Measurements from ENCODE around the gene POLA1. TPM values are rescaled to one million over a fixed set of nuclear protein-coding genes. Genes with fewer than 3 reads are reported as not detected.

Gene POLA1
- total and polyA plus RNA-seq, 3 experiments from 2014 or later, result 6.2 to 43.1 (median 42.5) TPM

GRCh38 chrX:24946369-24946768 lies 252.7 kb downstream of the POLA1 start:
- CTCF ChIA-PET, result no interaction called here
- H3K27ac Mint-ChIP-seq, result no peak overlapping the region

GRCh38 chrX:24954732-24955131 lies 261.0 kb downstream of the POLA1 start:
- Histone ChIP-seq H3K4me3 (ENCODE audit: low read length) (no peak overlapping the region), H3K9me3 (ENCODE audit: low read length) (no peaks in the 10 kb centered on the region), H3K36me3 (ENCODE audit: insufficient read depth, low read length) (no peaks in the 10 kb centered on the region), H3K27me3 (ENCODE audit: insufficient read depth, low read length, poor library complexity, severe bottlenecking) (no peaks in the 10 kb centered on the region), H3K27ac (ENCODE audit: low read depth, low read length) (no peak overlapping the region), H3K4me1 (ENCODE audit: insufficient read depth, low read length) (no peaks in the 10 kb centered on the region)
- Mint-ChIP-seq H3K4me3 (no peak overlapping the region), H3K27ac (no peak overlapping the region), H3K4me1 (no peaks in the 10 kb centered on the region), H3K27me3 (peaks cover 0 to 3% of the 10 kb centered on the region in 2 donors), H3K36me3 (peaks cover 0 to 3% (median 2%) of the 10 kb centered on the region in 3 donors), H3K9me3 (peaks cover 0 to 3% (median 0%) of the 10 kb centered on the region in 5 donors)
- ChIA-PET CTCF (no interaction called here), POLR2A (no interaction called here)
- no peak for DNase-seq

More at GRCh38 chrX:24946369-24946768, 252.7 kb downstream of the POLA1 start:
- H3K27me3 ChIP-seq (ENCODE audit: insufficient read depth, low read length, poor library complexity, severe bottlenecking), result no peaks in the 10 kb centered on the region
- Mint-ChIP-seq H3K4me3 (no peak overlapping the region), H3K36me3 (no peaks in the 10 kb centered on the region), H3K9me3 (peaks cover 0 to 3% (median 0%) of the 10 kb centered on the region in 5 donors), H3K27me3 (no peaks in the 10 kb centered on the region), H3K4me1 (no peaks in the 10 kb centered on the region)
- POLR2A ChIA-PET, result no interaction called here
- H3K4me1 ChIP-seq (ENCODE audit: insufficient read depth, low read length), result no peaks in the 10 kb centered on the region
- H3K9me3 ChIP-seq (ENCODE audit: low read length), result no peaks in the 10 kb centered on the region
- no peak overlapping the region for H3K27ac ChIP-seq (ENCODE audit: low read depth, low read length)
- no peak overlapping the region for H3K4me3 ChIP-seq (ENCODE audit: low read length)
- DNase-seq, result no peak
- H3K36me3 ChIP-seq (ENCODE audit: insufficient read depth, low read length), result no peaks in the 10 kb centered on the region

- H3K9me3 ChIP-seq (ENCODE audit: low read length), result no peaks in the 10 kb centered on the region
- H3K4me1 Mint-ChIP-seq, result no peaks in the 10 kb centered on the region
- H3K27ac Mint-ChIP-seq, result no peak overlapping the region
- ChIA-PET POLR2A (no interaction called here), CTCF (no interaction called here)
- H3K36me3 Mint-ChIP-seq, result peaks cover 0 to 3% (median 2%) of the 10 kb centered on the region in 3 donors
- no peak overlapping the region for H3K4me3 Mint-ChIP-seq
- no peaks in the 10 kb centered on the region for H3K36me3 ChIP-seq (ENCODE audit: insufficient read depth, low read length)
- H3K27me3 Mint-ChIP-seq, result peaks cover 0 to 3% of the 10 kb centered on the region in 2 donors
- H3K4me1 ChIP-seq (ENCODE audit: insufficient read depth, low read length), result no peaks in the 10 kb centered on the region
- DNase-seq, result no peak
- peaks cover 0 to 3% (median 0%) of the 10 kb centered on the region in 5 donors for H3K9me3 Mint-ChIP-seq
- H3K27ac ChIP-seq (ENCODE audit: low read depth, low read length), result no peak overlapping the region
- H3K4me3 ChIP-seq (ENCODE audit: low read length), result no peak overlapping the region
- no peaks in the 10 kb centered on the region for H3K27me3 ChIP-seq (ENCODE audit: insufficient read depth, low read length, poor library complexity, severe bottlenecking)
These were observed 261.7 kb downstream of the POLA1 start for GRCh38 chrX:24955372-24955930.

- ChIA-PET CTCF (no interaction called here), POLR2A (no interaction called here)
- H3K27me3 Mint-ChIP-seq, result peaks cover 0 to 3% of the 10 kb centered on the region in 2 donors
- no peaks in the 10 kb centered on the region for H3K9me3 ChIP-seq (ENCODE audit: low read length)
- DNase-seq, result no peak
- H3K4me1 Mint-ChIP-seq, result no peaks in the 10 kb centered on the region
- no peak overlapping the region for H3K27ac Mint-ChIP-seq
- H3K27me3 ChIP-seq (ENCODE audit: insufficient read depth, low read length, poor library complexity, severe bottlenecking), result no peaks in the 10 kb centered on the region
- H3K27ac ChIP-seq (ENCODE audit: low read depth, low read length), result no peak overlapping the region
- no peaks in the 10 kb centered on the region for H3K9me3 Mint-ChIP-seq
- no peak overlapping the region for H3K4me3 ChIP-seq (ENCODE audit: low read length)
- H3K4me3 Mint-ChIP-seq, result no peak overlapping the region
- no peaks in the 10 kb centered on the region for H3K4me1 ChIP-seq (ENCODE audit: insufficient read depth, low read length)
- peaks cover 0 to 3% (median 2%) of the 10 kb centered on the region in 3 donors for H3K36me3 Mint-ChIP-seq
- H3K36me3 ChIP-seq (ENCODE audit: insufficient read depth, low read length), result no peaks in the 10 kb centered on the region
These were observed 263.1 kb downstream of the POLA1 start for GRCh38 chrX:24956828-24957227.

GRCh38 chrX:24961809-24962208 lies 268.1 kb downstream of the POLA1 start:
- no peak for DNase-seq

GRCh38 chrX:24963823-24964222 lies 270.1 kb downstream of the POLA1 start:
- CTCF ChIA-PET, result no interaction called here
- Histone ChIP-seq H3K9me3 (ENCODE audit: low read length) (no peaks in the 10 kb centered on the region), H3K36me3 (ENCODE audit: insufficient read depth, low read length) (no peaks in the 10 kb centered on the region), H3K27ac (ENCODE audit: low read depth, low read length) (no peak overlapping the region), H3K27me3 (ENCODE audit: insufficient read depth, low read length, poor library complexity, severe bottlenecking) (no peaks in the 10 kb centered on the region), H3K4me3 (ENCODE audit: low read length) (no peak overlapping the region), H3K4me1 (ENCODE audit: insufficient read depth, low read length) (no peaks in the 10 kb centered on the region)
- H3K4me3 Mint-ChIP-seq, result no peak overlapping the region
- H3K4me1 Mint-ChIP-seq, result no peaks in the 10 kb centered on the region
- POLR2A ChIA-PET, result no interaction called here
- no peak overlapping the region for H3K27ac Mint-ChIP-seq
- DNase-seq, result no peak
- H3K9me3 Mint-ChIP-seq, result no peaks in the 10 kb centered on the region
- peaks cover 0 to 3% (median 2%) of the 10 kb centered on the region in 3 donors for H3K36me3 Mint-ChIP-seq
- no peaks in the 10 kb centered on the region for H3K27me3 Mint-ChIP-seq

More at GRCh38 chrX:24961809-24962208, 268.1 kb downstream of the POLA1 start:
- CTCF ChIA-PET, result no interaction called here
- H3K27me3 ChIP-seq (ENCODE audit: insufficient read depth, low read length, poor library complexity, severe bottlenecking), result no peaks in the 10 kb centered on the region
- Mint-ChIP-seq H3K27me3 (no peaks in the 10 kb centered on the region), H3K4me3 (no peak overlapping the region), H3K36me3 (peaks cover 0 to 3% (median 2%) of the 10 kb centered on the region in 3 donors), H3K27ac (no peak overlapping the region), H3K9me3 (no peaks in the 10 kb centered on the region), H3K4me1 (no peaks in the 10 kb centered on the region)
- no peak overlapping the region for H3K4me3 ChIP-seq (ENCODE audit: low read length)
- POLR2A ChIA-PET, result no interaction called here
- no peak overlapping the region for H3K27ac ChIP-seq (ENCODE audit: low read depth, low read length)
- no peaks in the 10 kb centered on the region for H3K4me1 ChIP-seq (ENCODE audit: insufficient read depth, low read length)
- no peaks in the 10 kb centered on the region for H3K9me3 ChIP-seq (ENCODE audit: low read length)
- no peaks in the 10 kb centered on the region for H3K36me3 ChIP-seq (ENCODE audit: insufficient read depth, low read length)

GRCh38 chrX:24965372-24965771 lies 271.7 kb downstream of the POLA1 start:
- no peaks in the 10 kb centered on the region for H3K36me3 ChIP-seq (ENCODE audit: insufficient read depth, low read length)
- Mint-ChIP-seq H3K9me3 (peaks cover 0 to 1% (median 0%) of the 10 kb centered on the region in 5 donors), H3K4me3 (no peak overlapping the region), H3K27me3 (no peaks in the 10 kb centered on the region), H3K4me1 (no peaks in the 10 kb centered on the region), H3K27ac (no peak overlapping the region), H3K36me3 (peaks cover 1 to 6% (median 2%) of the 10 kb centered on the region in 3 donors)
- no peaks in the 10 kb centered on the region for H3K9me3 ChIP-seq (ENCODE audit: low read length)
- no peaks in the 10 kb centered on the region for H3K4me1 ChIP-seq (ENCODE audit: insufficient read depth, low read length)
- no peak overlapping the region for H3K27ac ChIP-seq (ENCODE audit: low read depth, low read length)
- no peak for DNase-seq
- ChIA-PET POLR2A (no interaction called here), CTCF (no interaction called here)
- H3K27me3 ChIP-seq (ENCODE audit: insufficient read depth, low read length, poor library complexity, severe bottlenecking), result no peaks in the 10 kb centered on the region
- no peak overlapping the region for H3K4me3 ChIP-seq (ENCODE audit: low read length)

- no peaks in the 10 kb centered on the region for H3K27me3 Mint-ChIP-seq
- no peaks in the 10 kb centered on the region for H3K36me3 ChIP-seq (ENCODE audit: insufficient read depth, low read length)
- no peaks in the 10 kb centered on the region for H3K9me3 ChIP-seq (ENCODE audit: low read length)
- peaks cover 0 to 1% (median 0%) of the 10 kb centered on the region in 5 donors for H3K9me3 Mint-ChIP-seq
- no peak overlapping the region for H3K4me3 ChIP-seq (ENCODE audit: low read length)
- peaks cover 1 to 6% (median 2%) of the 10 kb centered on the region in 3 donors for H3K36me3 Mint-ChIP-seq
- POLR2A ChIA-PET, result no interaction called here
- no peak overlapping the region for H3K27ac ChIP-seq (ENCODE audit: low read depth, low read length)
- DNase-seq, result no peak
- CTCF ChIA-PET, result no interaction called here
- H3K4me1 ChIP-seq (ENCODE audit: insufficient read depth, low read length), result no peaks in the 10 kb centered on the region
- H3K27ac Mint-ChIP-seq, result no peak overlapping the region
- H3K4me3 Mint-ChIP-seq, result no peak overlapping the region
- H3K27me3 ChIP-seq (ENCODE audit: insufficient read depth, low read length, poor library complexity, severe bottlenecking), result no peaks in the 10 kb centered on the region
- H3K4me1 Mint-ChIP-seq, result no peaks in the 10 kb centered on the region
These were observed 276.1 kb downstream of the POLA1 start for GRCh38 chrX:24969812-24970211.
